HG03139 (cell line): ENCODE measurements around the gene FIGLA.

Experiments
- ATAC-seq: cut with Tn5 transposase; IDR thresholded peaks from one replicate; pipeline ENCODE4 v1.9.1; 2021; ENCODE audit not compliant: unreplicated experiment

The FIGLA gene

DNA sequence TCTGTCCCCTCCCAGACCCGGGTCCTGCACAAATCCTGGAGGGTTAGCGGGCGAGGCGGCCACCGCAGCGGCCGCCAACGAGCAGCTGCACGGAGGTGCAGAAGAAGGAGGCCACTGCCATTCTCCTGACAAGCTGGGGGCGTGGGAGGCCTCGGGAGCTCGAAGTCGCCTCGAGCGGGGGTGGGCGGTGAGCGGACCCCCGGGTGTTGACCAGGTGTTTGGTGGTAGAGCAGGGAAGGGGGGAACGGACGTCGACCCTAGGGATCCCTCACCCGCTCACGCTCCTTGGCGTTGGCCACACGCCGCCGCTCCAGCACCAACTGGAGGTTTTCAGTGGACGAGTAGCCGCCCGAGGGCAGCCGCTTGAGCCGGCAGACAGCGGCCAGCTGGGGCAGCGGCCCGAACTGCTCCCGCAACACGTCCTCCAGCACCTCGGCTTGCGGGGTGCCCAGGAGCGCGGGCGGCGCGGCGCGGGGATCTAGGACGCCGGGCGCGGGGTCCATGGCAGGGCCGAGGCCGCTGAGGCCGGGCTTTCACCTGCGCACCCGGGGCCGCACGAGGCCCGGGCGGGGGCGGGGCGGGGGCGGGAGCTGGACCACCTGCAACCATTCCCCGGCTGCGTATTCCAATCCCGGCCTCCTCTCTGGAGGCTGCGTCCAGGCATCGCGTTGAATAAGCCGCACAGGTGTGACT lies at the start of gene FIGLA:
TSS of gene FIGLA (minus strand) at position 508 of the 693 bp plus-strand sequence. CDS start at position 503, 5 bp downstream.
- no peak for ATAC-seq

DNA sequence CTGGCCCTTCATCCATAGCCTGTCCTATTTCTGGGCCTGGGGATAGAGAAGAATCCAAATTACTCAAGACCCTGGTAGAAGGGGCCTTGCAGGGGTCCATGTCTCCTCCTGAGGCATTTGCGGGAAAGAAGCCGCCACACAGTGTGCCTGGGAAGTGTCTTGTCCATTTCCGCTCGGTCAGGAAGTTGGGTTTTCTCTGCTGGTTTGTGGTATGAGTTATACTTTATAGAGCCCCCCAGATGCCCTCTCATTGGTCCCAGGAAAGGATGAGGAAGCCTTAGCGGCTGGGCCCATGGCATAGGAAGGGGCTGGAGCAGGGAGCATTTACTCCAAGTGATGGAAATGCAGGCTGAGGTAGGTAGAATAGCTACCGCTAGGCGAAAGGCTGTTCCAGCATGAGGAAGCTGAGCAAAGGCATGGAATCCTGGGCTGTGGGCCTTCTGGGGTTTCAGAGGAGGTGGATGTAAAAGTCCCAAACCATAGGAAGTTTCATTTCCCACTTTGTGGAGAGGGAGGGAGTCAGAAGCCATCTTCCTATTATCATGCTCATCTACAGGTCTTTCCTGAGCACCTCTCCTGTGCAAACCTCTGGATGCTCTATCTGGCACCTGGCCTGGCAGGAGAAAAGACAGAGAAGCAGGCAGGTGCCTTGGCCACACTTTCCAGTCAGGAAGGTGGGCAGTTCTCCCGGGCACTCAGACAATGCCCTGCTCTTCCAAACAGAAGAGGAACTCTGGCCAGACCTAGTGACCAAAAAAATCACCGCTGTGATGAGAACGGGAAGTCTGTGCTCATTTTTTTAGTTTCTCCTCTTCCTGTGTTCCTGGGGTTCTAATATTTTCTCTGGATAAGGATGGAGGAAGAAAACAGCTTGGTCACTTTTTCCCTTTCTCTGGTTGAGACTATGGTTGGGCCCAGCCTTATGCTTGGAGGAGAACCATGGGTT lies 47.8 kb upstream of the FIGLA start:
- ATAC-seq: no peak

DNA sequence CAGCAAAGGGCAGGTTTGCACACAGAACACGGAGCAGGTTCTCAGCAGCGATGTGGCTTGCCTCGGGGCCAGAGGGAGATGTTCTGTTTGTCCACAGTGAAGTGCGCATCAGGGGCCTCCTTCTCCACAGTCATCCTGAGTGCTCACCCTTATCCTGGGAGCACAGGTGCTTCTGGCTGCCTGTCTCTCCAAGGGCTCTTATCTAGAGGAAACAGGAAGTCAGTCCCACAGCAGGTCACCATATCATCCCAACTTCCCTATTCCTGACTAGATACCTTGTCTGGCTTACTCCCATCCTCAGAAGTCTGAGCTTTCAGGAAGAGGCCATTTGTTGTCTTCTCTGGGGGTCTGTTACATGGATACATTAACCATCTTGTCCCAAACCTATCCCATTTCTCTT lies 45.2 kb upstream of the FIGLA start, which contains the start of gene CD207:
TSS of gene CD207 (minus strand) at position 174 of the 400 bp plus-strand sequence. CDS start at position 134, 40 bp downstream.
- ATAC-seq: no peak

GRCh38 chr2:70834881-70835280 lies 44.4 kb upstream of the FIGLA start:
- ATAC-seq: no peak

GRCh38 chr2:70834106-70834505 lies 43.7 kb upstream of the FIGLA start:
- ATAC-seq: no peak

- no peak for ATAC-seq
These were observed 42.8 kb upstream of the FIGLA start for GRCh38 chr2:70833246-70833645.

DNA sequence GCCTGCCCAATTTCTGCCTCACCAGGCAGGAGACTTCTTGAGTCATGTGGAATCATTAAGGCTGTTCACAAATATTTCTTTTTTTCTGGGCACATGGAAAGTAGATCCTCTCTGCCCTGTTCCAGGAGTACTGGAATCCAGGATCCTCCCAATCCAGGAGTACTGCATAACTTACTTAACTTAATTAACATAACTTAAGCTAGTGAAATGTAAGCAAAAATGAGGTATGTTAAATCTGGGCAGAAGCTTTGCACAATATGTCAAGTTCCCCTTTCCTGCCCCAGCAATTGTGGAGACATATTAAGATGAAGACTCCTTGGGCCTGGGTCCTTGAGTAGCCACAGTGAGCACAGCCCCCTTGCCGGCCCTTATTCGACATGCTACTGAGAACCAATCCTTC lies 41.9 kb upstream of the FIGLA start:
- no peak for ATAC-seq

DNA sequence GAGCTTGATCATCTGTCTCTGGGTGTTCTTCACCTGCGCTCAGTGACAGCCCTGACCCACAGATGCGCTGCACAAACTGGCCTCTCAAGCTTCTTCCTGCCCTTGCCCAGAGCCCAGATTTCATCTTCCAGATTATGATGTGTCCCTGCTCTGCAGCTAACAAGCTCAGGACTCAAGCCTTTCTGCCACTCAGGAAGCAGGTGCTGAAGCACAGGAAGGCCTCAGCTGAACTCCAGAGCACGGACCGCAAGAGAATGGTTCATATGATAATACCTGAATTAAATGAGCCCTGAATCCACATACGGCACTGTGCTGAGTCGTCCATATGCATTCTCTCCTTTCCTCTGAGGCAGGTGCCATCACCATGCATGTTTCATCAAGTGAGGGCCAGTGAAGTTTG lies 41.4 kb upstream of the FIGLA start:
- ATAC-seq: no peak

- no peak for ATAC-seq
These were observed 39.9 kb upstream of the FIGLA start for GRCh38 chr2:70830366-70830765.

GRCh38 chr2:70829916-70830315 lies 39.5 kb upstream of the FIGLA start:
- no peak for ATAC-seq

- no peak for ATAC-seq
These were observed 38.7 kb upstream of the FIGLA start for GRCh38 chr2:70828914-70829824.

DNA sequence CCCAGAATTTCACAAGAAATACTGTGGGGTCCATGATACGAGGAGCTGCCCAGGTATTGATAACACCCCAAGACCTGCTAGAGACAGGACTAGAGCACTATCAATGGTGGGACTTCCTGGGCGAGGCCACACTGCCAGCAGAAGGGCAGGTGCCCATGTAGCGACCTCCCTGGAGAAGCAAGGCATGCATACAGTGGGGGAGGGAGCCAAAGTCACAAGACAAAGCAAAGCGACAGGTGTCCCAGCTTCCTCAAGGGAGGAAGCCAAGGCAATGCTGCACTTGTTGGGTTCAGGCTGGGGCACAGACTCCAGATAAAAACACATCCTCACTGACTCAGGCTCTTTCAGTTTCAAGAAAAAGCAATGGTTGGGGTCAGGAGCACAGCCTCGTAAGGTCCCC lies 37.7 kb upstream of the FIGLA start:
- ATAC-seq: no peak

DNA sequence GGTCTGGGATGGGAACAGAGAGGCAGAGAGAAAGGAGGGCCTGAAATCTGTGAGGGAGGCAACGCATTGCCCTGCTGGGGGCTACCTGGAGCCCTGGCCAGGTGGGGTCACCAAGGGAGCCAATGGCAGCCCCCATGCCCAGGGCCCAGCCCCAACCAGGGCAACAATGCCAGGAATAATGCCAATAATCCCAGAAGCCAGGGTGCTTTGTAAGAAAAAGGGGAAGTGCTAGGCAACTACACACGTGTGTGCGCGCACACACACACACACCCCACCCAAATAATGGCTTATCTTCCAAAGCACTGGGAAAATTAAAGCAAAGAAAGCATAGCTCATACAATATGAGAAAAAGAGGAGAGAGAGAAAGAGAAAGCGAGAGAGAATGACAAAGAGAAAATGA lies 36.9 kb upstream of the FIGLA start:
- ATAC-seq: no peak

- ATAC-seq: no peak
These were observed 36.4 kb upstream of the FIGLA start for GRCh38 chr2:70826696-70827350.

GRCh38 chr2:70823249-70823648 lies 32.8 kb upstream of the FIGLA start:
- no peak for ATAC-seq

GRCh38 chr2:70822843-70823242 lies 32.4 kb upstream of the FIGLA start:
- ATAC-seq: no peak

DNA sequence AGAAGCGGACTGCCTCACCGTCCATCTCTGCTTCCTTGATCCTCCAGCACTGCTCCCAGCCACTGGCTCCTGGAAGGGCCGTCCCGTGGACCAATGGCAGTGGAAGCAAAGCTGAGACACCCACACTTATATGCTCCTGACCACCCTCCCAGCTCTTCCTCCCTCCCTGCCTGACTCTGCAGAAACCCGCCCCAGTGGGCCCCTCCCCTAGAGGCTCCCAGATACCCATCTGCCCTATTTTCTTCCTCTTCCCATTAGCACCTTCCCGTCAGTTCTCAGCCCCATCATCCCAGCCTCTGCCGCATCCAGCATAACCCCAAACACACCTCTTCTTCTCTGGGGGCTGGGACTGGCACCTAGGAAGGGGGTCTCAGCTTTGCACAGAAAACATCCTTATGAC lies 30.1 kb upstream of the FIGLA start, which contains the start of gene CLEC4F:
TSS of gene CLEC4F (minus strand) at position 101 of the 400 bp plus-strand sequence. CDS start at position 25, 76 bp downstream.
- ATAC-seq: no peak

GRCh38 chr2:70817284-70817954 lies 27.0 kb upstream of the FIGLA start:
- no peak for ATAC-seq

DNA sequence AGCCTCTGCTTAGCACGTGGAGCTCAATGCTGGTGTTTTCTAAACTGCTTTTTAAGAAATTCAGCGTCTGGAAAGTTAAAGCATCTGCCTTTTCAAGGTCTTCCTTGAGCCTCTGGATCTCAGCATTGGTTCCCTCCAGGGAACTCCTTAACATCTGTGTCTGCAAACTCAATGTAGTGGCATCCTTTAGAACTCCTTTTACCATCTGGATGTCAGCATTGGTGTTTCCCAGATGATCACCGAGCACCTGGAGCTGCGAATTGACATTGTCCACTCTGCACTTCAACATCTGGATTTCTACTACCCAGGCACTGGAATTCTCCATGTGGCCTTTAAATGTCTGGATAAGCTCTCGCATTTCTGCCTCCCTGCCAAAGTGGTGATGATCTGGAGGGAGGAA lies 26.3 kb upstream of the FIGLA start:
- ATAC-seq: no peak
